ENCODE data around the gene HES3.

Gene HES3

DNA sequence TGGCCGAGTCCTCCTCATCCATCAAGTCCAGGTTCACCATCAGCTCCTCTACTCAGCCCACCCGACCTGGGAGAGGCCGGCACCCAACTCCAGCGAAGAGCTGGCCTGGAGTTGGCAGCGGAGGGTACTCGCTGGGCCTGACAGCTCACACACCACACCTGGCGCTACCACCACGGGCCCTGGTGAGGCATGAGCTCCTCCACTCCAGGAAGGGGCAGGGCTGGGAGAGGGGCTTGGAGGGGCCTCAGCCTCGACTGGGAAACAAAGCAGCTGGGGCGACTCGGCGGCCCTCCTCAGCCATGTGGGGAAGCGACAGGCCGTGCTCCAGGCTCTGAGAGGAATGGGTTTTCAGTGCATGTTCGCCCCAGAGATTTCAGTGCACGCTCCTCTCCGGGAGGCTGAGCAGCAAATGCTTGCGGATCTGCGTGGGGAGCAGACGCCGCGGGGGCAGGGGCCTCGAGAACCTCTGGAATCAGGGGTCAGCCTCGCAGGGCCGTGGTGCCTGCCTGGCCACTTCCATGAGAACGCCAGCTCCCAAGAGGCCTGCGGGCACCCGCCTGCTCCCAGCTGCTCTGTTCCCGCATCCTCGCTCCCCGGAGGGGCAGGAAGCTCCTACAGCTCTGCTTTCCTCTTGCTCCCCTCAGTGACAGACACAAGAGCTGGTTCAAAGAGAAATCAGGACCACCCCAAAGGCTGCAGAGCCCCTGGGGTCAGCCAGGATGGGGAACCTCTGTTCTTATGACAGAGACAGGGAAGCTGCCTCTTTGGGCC lies 35.8 kb downstream of the HES3 start:
- Histone ChIP-seq H3K9me3 (ENCODE audit: insufficient read depth, low read length) (no peaks in the 10 kb centered on the region), H3K36me3 (ENCODE audit: insufficient read depth, insufficient read length, low read length) (no peaks in the 10 kb centered on the region), H3K4me1 (ENCODE audit: insufficient read depth, insufficient read length) (no peaks in the 10 kb centered on the region), H3K9ac (ENCODE audit: insufficient read length, low read depth) (no peak overlapping the region), H3K4me3 (ENCODE audit: insufficient read length, low read depth) (no peak overlapping the region), H3K27me3 (ENCODE audit: insufficient read depth, insufficient read length) (no peaks in the 10 kb centered on the region)
- no peak for DNase-seq (ENCODE audit: low read depth, low spot score)
- TF ChIP-seq SUZ12 (IDR thresholded peaks at IDR 0.05; ENCODE audit: extremely low read depth, insufficient read depth, insufficient read length), result no peak
- TF ChIP-seq YY1 (IDR thresholded peaks at IDR 0.05; ENCODE audit: insufficient read depth, insufficient read length), result no peak
- TF ChIP-seq ZNF274 (IDR thresholded peaks at IDR 0.05; ENCODE audit: low read depth, low read length), result no peak

DNA sequence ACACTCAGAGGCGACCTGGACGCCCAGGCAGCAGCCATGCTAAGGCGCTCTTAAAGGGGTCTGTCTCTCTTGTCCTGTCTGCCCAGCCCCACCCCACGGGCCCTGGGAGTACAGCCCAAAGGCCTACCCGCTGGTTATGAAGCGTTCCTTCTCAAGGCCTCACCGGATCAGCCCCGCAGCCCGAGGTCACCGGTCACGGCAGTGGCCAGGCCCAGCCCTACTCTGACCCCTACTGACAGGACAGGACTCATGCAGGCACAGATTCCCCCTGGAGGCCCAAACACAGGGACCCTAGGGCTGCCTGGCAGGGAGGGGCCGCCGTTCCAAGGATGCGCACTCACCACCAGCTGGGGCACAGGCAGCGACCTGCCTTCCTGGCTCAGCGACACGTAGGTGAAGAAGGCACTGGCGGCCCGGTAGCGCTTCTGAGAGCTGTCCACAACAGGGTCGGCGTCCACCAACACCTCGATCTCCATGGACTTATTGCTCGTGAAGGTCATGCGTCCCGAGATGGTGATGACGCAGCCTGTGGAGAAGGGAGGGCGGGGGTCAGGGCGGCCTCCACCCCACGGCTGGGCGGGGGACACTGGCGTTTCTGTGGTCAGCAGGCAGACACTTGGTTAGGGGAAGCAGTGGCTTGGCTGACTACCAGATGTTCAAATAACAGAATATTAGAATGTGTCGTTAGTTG lies 36.9 kb downstream of the HES3 start:
- Histone ChIP-seq H3K36me3 (ENCODE audit: insufficient read depth, insufficient read length, low read length) (no peaks in the 10 kb centered on the region), H3K4me3 (ENCODE audit: insufficient read length, low read depth) (no peak overlapping the region), H3K9ac (ENCODE audit: insufficient read length, low read depth) (no peak overlapping the region), H3K4me1 (ENCODE audit: insufficient read depth, insufficient read length) (no peaks in the 10 kb centered on the region), H3K27me3 (ENCODE audit: insufficient read depth, insufficient read length) (no peaks in the 10 kb centered on the region), H3K9me3 (ENCODE audit: insufficient read depth, low read length) (no peaks in the 10 kb centered on the region)
- DNase-seq (ENCODE audit: low read depth, low spot score), result no peak
- TF ChIP-seq SUZ12 (IDR thresholded peaks at IDR 0.05; ENCODE audit: extremely low read depth, insufficient read depth, insufficient read length), result no peak
- TF ChIP-seq YY1 (IDR thresholded peaks at IDR 0.05; ENCODE audit: insufficient read depth, insufficient read length), result no peak
- TF ChIP-seq ZNF274 (IDR thresholded peaks at IDR 0.05; ENCODE audit: low read depth, low read length), result no peak

DNA sequence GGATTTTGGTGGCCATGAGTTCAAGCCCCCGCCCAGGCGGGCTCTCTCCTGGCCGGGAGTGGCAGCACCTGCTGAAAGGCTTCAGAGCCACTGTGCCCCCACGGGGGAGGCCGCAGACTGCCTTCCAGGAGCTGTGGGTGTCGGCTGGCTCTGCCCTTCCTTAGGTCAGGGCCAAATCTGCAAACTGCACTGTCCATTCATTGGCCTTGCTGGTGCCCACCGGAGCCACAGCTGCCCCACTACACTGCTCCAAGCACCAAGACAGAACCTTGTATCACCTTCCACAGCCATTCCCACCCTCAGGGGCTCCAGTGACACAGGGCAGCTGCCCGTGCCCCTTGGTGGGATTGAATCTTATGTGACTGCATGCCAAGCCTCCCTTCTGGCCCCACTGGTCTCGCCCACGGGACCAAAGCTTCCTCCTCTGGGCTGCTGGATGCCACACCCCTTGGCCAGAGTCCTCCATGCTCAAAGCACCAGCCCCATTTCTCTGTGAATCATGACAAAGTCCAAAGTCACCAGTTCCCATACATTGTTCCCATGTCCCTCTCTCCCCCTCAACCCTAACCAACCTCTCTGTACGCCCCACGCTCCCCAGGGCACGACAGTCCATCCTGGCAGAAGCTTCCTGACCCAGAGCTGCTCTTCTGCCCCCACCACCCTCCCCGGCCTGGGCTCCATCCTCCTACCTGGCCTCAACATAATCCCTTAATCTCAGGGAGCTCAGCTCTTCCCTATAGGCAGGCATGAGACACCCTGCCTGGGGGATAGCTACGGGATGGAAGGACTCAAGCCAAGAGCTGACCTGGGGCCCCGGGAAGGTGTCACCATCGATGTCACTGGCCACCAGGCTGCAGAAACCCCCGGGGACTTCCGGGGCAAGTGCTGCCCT lies 37.8 kb downstream of the HES3 start:
- H3K9ac ChIP-seq (ENCODE audit: insufficient read length, low read depth), result no peak overlapping the region

DNA sequence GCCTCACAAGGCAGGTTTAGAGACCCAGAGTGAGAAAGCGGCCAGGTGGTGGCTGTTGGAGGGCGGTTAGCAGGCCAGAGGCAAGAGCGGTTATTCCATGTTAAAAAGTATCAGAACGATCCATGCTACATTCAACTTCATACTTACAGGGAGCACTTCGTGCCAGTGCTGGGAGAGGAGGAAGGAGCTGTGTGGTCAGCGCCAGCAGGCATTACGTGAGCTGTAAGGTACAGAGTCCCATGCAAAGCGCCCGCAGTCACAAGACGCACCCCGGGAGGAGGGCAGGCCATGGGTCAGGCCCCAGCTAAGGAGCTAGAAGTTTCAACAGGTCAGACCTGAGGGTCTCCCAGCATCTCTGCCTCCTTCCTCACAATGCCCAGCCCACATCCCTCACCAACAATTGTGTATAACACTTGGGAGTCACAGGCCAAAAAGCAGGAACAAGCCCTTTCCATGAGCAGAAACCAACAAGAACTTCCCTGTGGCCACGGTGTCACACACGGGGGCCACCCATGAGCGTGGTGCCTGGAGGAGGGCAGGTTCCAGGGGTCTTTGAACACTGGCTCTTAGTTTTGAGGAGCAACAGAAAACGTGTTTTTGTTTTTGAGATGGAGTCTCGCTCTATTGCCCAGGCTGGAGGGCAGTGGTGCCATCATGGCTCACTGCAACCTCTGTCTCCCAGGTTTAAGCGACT lies 38.7 kb downstream of the HES3 start:
- H3K36me3 ChIP-seq (ENCODE audit: insufficient read depth, insufficient read length, low read length), result no peaks in the 10 kb centered on the region
- H3K4me1 ChIP-seq (ENCODE audit: insufficient read depth, insufficient read length), result no peaks in the 10 kb centered on the region
- no peak overlapping the region for H3K9ac ChIP-seq (ENCODE audit: insufficient read length, low read depth)
- H3K9me3 ChIP-seq (ENCODE audit: insufficient read depth, low read length), result no peaks in the 10 kb centered on the region
- no peak for DNase-seq (ENCODE audit: low read depth, low spot score)
- H3K27me3 ChIP-seq (ENCODE audit: insufficient read depth, insufficient read length), result no peaks in the 10 kb centered on the region
- H3K4me3 ChIP-seq (ENCODE audit: insufficient read length, low read depth), result no peak overlapping the region
- TF ChIP-seq ZNF274 (IDR thresholded peaks at IDR 0.05; ENCODE audit: low read depth, low read length) (no peak), SUZ12 (IDR thresholded peaks at IDR 0.05; ENCODE audit: extremely low read depth, insufficient read depth, insufficient read length) (no peak), YY1 (IDR thresholded peaks at IDR 0.05; ENCODE audit: insufficient read depth, insufficient read length) (no peak)

More for the DNA sequence above, 37.8 kb downstream of the HES3 start:
- Histone ChIP-seq H3K4me3 (ENCODE audit: insufficient read length, low read depth) (no peak overlapping the region), H3K9me3 (ENCODE audit: insufficient read depth, low read length) (no peaks in the 10 kb centered on the region), H3K36me3 (ENCODE audit: insufficient read depth, insufficient read length, low read length) (no peaks in the 10 kb centered on the region), H3K4me1 (ENCODE audit: insufficient read depth, insufficient read length) (no peaks in the 10 kb centered on the region), H3K27me3 (ENCODE audit: insufficient read depth, insufficient read length) (no peaks in the 10 kb centered on the region)
- no peak for DNase-seq (ENCODE audit: low read depth, low spot score)
- TF ChIP-seq SUZ12 (IDR thresholded peaks at IDR 0.05; ENCODE audit: extremely low read depth, insufficient read depth, insufficient read length), result no peak
- no peak for TF ChIP-seq ZNF274 (IDR thresholded peaks at IDR 0.05; ENCODE audit: low read depth, low read length)
- TF ChIP-seq YY1 (IDR thresholded peaks at IDR 0.05; ENCODE audit: insufficient read depth, insufficient read length), result no peak

DNA sequence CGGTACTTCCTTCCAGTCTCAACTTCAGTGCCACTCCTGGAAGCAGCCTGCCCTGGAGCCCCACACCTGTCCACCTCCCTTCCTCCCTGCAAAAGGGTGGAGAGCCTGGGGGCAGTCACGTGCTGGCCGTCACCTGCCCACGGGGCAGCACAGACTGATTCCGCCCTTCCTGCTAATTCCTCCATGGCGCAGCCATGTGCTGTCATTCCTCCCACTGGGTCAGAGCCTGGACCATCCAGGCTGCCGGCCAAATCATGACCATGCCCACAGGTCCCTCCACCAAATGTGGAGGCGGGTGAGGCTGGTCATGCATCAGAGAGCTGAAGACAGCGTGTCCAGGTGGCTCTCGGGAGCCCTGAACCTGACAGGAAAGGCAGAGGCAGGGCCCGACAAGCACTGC lies 41.4 kb downstream of the HES3 start:
- no peak for TF ChIP-seq ZNF274 (IDR thresholded peaks at IDR 0.05; ENCODE audit: low read depth, low read length)
- no peak overlapping the region for H3K4me3 ChIP-seq (ENCODE audit: insufficient read length, low read depth)
- no peaks in the 10 kb centered on the region for H3K27me3 ChIP-seq (ENCODE audit: insufficient read depth, insufficient read length)
- DNase-seq (ENCODE audit: low read depth, low spot score), result no peak
- H3K9ac ChIP-seq (ENCODE audit: insufficient read length, low read depth), result no peak overlapping the region
- no peaks in the 10 kb centered on the region for H3K9me3 ChIP-seq (ENCODE audit: insufficient read depth, low read length)
- H3K4me1 ChIP-seq (ENCODE audit: insufficient read depth, insufficient read length), result no peaks in the 10 kb centered on the region
- no peaks in the 10 kb centered on the region for H3K36me3 ChIP-seq (ENCODE audit: insufficient read depth, insufficient read length, low read length)

DNA sequence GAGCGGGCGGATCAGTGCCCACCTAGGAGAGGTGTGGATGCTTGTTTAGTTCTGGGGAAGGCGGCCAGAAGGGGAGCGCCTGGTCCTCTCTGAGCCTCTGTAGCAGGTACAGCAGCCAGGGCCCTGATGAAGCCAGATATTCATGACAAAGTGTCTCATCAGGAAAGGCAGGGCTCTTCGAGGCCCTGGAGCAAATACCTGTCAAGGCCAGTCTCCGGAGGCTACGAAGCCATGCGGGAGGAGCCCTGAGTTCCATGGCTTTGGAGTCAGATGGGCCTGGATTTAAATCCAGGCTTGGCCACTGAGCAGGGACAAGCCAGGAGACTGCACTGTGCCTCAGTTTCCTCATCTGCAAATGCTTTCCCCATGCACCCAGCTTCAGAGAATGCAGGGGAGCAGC lies 42.3 kb downstream of the HES3 start:
- Histone ChIP-seq H3K9me3 (ENCODE audit: insufficient read depth, low read length) (no peaks in the 10 kb centered on the region), H3K36me3 (ENCODE audit: insufficient read depth, insufficient read length, low read length) (no peaks in the 10 kb centered on the region), H3K4me1 (ENCODE audit: insufficient read depth, insufficient read length) (no peaks in the 10 kb centered on the region), H3K9ac (ENCODE audit: insufficient read length, low read depth) (no peak overlapping the region), H3K27me3 (ENCODE audit: insufficient read depth, insufficient read length) (no peaks in the 10 kb centered on the region), H3K4me3 (ENCODE audit: insufficient read length, low read depth) (no peak overlapping the region)
- DNase-seq (ENCODE audit: low read depth, low spot score), result no peak
- TF ChIP-seq ZNF274 (IDR thresholded peaks at IDR 0.05; ENCODE audit: low read depth, low read length) (no peak), YY1 (IDR thresholded peaks at IDR 0.05; ENCODE audit: insufficient read depth, insufficient read length) (no peak)
